T-helper 22 cell (primary cell): Measurements from ENCODE around the gene EARS2.
A peak's percentile ranks its signal among the peaks of the same experiment; 100 is the strongest.
"Not testable (repeated sequence)": the region's sequence is repeated elsewhere in the genome, so short reads cannot be mapped to it uniquely, and the experiment has no call there.

ENCODE experiments used
- DNase-seq: peaks from one replicate; pipeline ENCODE4 v3.0.0-alpha.2; 2020; ENCODE audit warnings: low read depth

The EARS2 gene

GRCh38 chr16:23527961-23528643, 29.0 kb downstream of the EARS2 start:
- no peak for DNase-seq

- no peak for DNase-seq
Observed at GRCh38 chr16:23524886-23525285, 32.3 kb downstream of the EARS2 start.

- no peak for DNase-seq
Observed at GRCh38 chr16:23523876-23524385, 33.2 kb downstream of the EARS2 start.

- DNase-seq, result no peak
Observed at GRCh38 chr16:23523321-23523720, 33.8 kb downstream of the EARS2 start.

GRCh38 chr16:23521965-23522364, 35.2 kb downstream of the EARS2 start:
- DNase-seq, result no peak

- DNase-seq, result no peak
Observed at GRCh38 chr16:23521037-23521743, 36.0 kb downstream of the EARS2 start.

GRCh38 chr16:23520500-23520899, 36.6 kb downstream of the EARS2 start:
- DNase-seq, result no peak

GRCh38 chr16:23519282-23519681, 37.9 kb downstream of the EARS2 start:
- no peak for DNase-seq

- DNase-seq, result no peak
Observed at GRCh38 chr16:23518435-23518891, 38.7 kb downstream of the EARS2 start.

GRCh38 chr16:23516366-23517137, 40.6 kb downstream of the EARS2 start:
- DNase-seq, result no peak

- no peak for DNase-seq
Observed at GRCh38 chr16:23515881-23516280, 41.3 kb downstream of the EARS2 start.

- DNase-seq, result peak; percentile 25
Observed at GRCh38 chr16:23514381-23515152, 42.6 kb downstream of the EARS2 start.

GRCh38 chr16:23512168-23512695, 44.9 kb downstream of the EARS2 start:
- DNase-seq, result no peak

GRCh38 chr16:23511731-23512130, 45.4 kb downstream of the EARS2 start:
- no peak for DNase-seq

- not testable (repeated sequence) for DNase-seq
Observed at GRCh38 chr16:23510915-23511270, 46.3 kb downstream of the EARS2 start.

- peak; percentile 63 for DNase-seq
Observed at GRCh38 chr16:23510164-23510914, 46.8 kb downstream of the EARS2 start, which contains the start of gene GGA2. Gene GGA2 (minus strand): TSS chr16:23510494. CDS start chr16:23510411, 83 bp downstream.

- DNase-seq, result no peak
Observed at GRCh38 chr16:23509782-23510163, 47.4 kb downstream of the EARS2 start.

- DNase-seq, result no peak
Observed at GRCh38 chr16:23509441-23509754, 47.8 kb downstream of the EARS2 start.

- no peak for DNase-seq
Observed at GRCh38 chr16:23508589-23509440, 48.3 kb downstream of the EARS2 start.

GRCh38 chr16:23506606-23506994, 50.5 kb downstream of the EARS2 start:
- no peak for DNase-seq
